ENCODE results near the gene COL13A1. TPM values are rescaled to one million over a fixed set of nuclear protein-coding genes. Genes with fewer than 3 reads are reported as not detected.

COL13A1 gene
- total and polyA plus RNA-seq, 7 donors: 0.69 to 5.7 (median 2.9) TPM

GRCh38 chr10:69817078-69817581, 15.4 kb downstream of the COL13A1 start:
- no peak for DNase-seq

GRCh38 chr10:69818676-69819239, 17.1 kb downstream of the COL13A1 start:
- Histone ChIP-seq H3K9me3 (no peaks in the 10 kb centered on the region), H3K36me3 (no peaks in the 10 kb centered on the region), H3K4me1 (no peaks in the 10 kb centered on the region), H3K4me3 (no peak overlapping the region), H3K27me3 (no peaks in the 10 kb centered on the region), H3K27ac (no peak overlapping the region)
- no peak for DNase-seq
- intact Hi-C loops (cut with DNase I): no loop called here
- TF ChIP-seq POLR2AphosphoS5 (IDR thresholded peaks at IDR 0.05) (no peak), POLR2A (IDR thresholded peaks at IDR 0.05) (no peak), CTCF (IDR thresholded peaks at IDR 0.05) (no peak), EP300 (IDR thresholded peaks at IDR 0.05) (no peak)
- WGBS, 2 donors: 87 to 91% methylated on average over 2 of the region's 2 CpGs

More at GRCh38 chr10:69817078-69817581, 15.4 kb downstream of the COL13A1 start:
- no peaks in the 10 kb centered on the region for H3K4me1 ChIP-seq
- 31 to 56% methylated on average over 11 of the region's 11 CpGs for WGBS, 2 donors
- no peaks in the 10 kb centered on the region for H3K9me3 ChIP-seq
- intact Hi-C loops (cut with DNase I): no loop called here
- H3K36me3 ChIP-seq: no peaks in the 10 kb centered on the region
- TF ChIP-seq CTCF (IDR thresholded peaks at IDR 0.05): no peak
- H3K27ac ChIP-seq: no peak overlapping the region
- H3K4me3 ChIP-seq: no peak overlapping the region
- H3K27me3 ChIP-seq: no peaks in the 10 kb centered on the region

GRCh38 chr10:69819716-69820506, 18.2 kb downstream of the COL13A1 start:
- H3K4me1 ChIP-seq: no peaks in the 10 kb centered on the region
- H3K36me3 ChIP-seq: no peaks in the 10 kb centered on the region
- no peak overlapping the region for H3K27ac ChIP-seq
- no peaks in the 10 kb centered on the region for H3K27me3 ChIP-seq
- no peak for TF ChIP-seq EP300 (IDR thresholded peaks at IDR 0.05)
- no peak for TF ChIP-seq CTCF (IDR thresholded peaks at IDR 0.05)
- TF ChIP-seq POLR2AphosphoS5 (IDR thresholded peaks at IDR 0.05): no peak
- TF ChIP-seq POLR2A (IDR thresholded peaks at IDR 0.05): no peak
- intact Hi-C loops (cut with DNase I): no loop called here
- no peaks in the 10 kb centered on the region for H3K9me3 ChIP-seq
- no peak overlapping the region for H3K4me3 ChIP-seq
- 71 to 77% methylated on average over 5 of the region's 5 CpGs for WGBS, 2 donors
- no peak for DNase-seq

GRCh38 chr10:69820817-69821216, 19.1 kb downstream of the COL13A1 start:
- TF ChIP-seq POLR2A (IDR thresholded peaks at IDR 0.05) (no peak), POLR2AphosphoS5 (IDR thresholded peaks at IDR 0.05) (no peak), CTCF (IDR thresholded peaks at IDR 0.05) (no peak), EP300 (IDR thresholded peaks at IDR 0.05) (no peak)
- Histone ChIP-seq H3K36me3 (no peaks in the 10 kb centered on the region), H3K27me3 (no peaks in the 10 kb centered on the region), H3K27ac (no peak overlapping the region), H3K4me3 (no peak overlapping the region), H3K4me1 (no peaks in the 10 kb centered on the region), H3K9me3 (no peaks in the 10 kb centered on the region)
- no peak for DNase-seq
- 73 to 87% methylated on average over 4 of the region's 4 CpGs for WGBS, 2 donors
- intact Hi-C loops (cut with DNase I): no loop called here
